ENCODE data around the gene ADTRP.
"Not testable (repeated sequence)": the region's sequence is repeated elsewhere in the genome, so short reads cannot be mapped to it uniquely, and the experiment has no call there.

ADTRP gene

GRCh38 chr6:11804135-11804534, 25.5 kb upstream of the ADTRP start:
- in situ Hi-C loops (cut with MboI; ENCODE audit: low sequenced_read_pairs), result no loop called here

DNA sequence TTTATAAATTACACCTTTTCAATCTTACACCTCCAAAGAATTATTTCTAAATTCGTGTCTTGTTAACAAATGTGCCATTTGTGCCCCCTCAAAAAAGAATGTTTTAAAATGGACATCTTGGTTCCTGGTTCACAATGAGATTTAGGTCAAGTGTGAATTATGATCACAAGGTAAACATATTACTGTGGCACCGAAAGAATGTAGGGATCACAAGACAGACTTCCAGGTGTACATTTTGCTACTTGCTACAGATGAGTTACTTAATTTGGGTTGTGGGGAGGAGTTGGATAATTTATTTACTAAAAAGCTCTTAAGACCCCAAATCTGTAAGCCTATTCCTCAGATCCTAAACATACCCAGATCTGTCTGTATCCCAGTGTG, 25.0 kb upstream of the ADTRP start:
- in situ Hi-C loops (cut with MboI; ENCODE audit: low sequenced_read_pairs), result no loop called here

DNA sequence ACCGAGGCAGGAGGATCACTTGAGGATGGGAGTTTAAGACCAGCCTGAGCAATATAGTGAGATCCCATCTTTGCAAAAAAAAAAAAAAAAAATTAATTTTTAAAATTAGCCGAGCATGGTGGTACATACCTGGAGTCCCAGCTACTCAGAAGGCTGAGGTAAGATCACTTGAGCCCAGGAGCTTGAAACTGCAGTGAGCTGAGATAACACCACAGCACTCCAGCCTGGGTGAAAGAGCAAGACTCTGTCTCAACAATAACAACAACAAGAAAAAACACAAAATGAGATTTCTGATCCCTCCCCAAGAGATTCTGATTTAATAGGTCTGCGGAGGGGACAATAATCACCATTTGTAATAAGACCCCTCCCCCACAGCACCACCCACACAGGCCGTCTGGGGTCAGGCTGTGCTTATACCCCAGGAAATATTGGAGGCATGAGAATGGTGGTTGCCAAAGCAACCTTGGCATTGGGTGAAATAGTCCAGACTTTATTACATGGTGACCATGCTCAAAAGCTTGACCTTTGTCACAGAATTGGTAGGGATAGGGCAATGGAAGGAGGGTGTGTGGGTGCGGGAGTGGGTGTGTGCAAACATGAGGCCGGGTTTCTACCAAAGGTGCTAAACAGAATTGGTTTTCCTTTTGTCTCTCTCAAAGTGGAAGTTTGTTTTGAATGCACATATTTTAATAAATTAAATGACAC, 24.4 kb upstream of the ADTRP start:
- in situ Hi-C loops (cut with MboI; ENCODE audit: low sequenced_read_pairs), result no loop called here

- in situ Hi-C loops (cut with MboI; ENCODE audit: low sequenced_read_pairs), result not testable (repeated sequence)
Measured at GRCh38 chr6:11800531-11800930, 21.9 kb upstream of the ADTRP start.

- in situ Hi-C loops (cut with MboI; ENCODE audit: low sequenced_read_pairs), result no loop called here
Measured at GRCh38 chr6:11798538-11798937, 19.9 kb upstream of the ADTRP start.

- in situ Hi-C loops (cut with MboI; ENCODE audit: low sequenced_read_pairs), result no loop called here
Measured at GRCh38 chr6:11798096-11798495, 19.5 kb upstream of the ADTRP start.

DNA sequence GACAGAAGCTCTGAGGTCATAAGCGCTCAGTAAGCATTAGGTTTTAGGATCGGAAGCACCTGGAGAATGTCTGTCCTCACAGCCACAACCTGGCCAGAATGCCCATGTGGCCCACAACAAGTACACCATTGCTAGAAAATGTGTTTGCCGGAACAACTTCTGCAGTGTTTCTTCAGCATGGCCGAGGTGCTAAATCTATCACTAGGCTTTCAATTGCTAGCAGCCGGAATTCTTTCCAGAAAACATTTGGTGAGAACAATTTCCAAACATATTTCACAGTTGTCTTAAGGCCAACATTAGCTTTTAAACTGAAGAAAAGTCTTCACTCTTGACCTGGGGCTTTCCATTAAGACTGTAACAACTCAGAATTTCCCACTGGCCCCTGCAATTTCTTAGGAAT, 18.2 kb upstream of the ADTRP start:
- in situ Hi-C loops (cut with MboI; ENCODE audit: low sequenced_read_pairs), result no loop called here

GRCh38 chr6:11795403-11795802, 16.8 kb upstream of the ADTRP start:
- in situ Hi-C loops (cut with MboI; ENCODE audit: low sequenced_read_pairs), result no loop called here

DNA sequence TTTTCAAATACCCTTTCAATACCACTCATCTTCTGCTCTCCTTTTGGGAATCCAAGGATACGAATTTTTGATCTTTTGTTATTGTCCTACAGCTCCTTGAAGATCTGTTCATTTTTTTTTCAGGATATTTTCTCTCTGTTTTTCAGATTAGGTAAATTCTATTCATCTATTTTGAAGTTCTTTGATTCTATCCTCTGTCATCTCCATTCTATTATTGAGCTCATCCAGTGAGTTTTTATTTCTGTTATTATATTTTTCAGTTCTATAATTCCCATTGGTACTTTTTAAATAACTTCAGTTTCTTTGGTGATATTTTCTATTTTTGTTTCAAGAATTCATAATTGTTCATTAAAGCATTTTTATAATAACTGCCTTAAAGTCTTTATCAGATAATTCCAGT, 14.7 kb upstream of the ADTRP start:
- in situ Hi-C loops (cut with MboI; ENCODE audit: low sequenced_read_pairs), result no loop called here

DNA sequence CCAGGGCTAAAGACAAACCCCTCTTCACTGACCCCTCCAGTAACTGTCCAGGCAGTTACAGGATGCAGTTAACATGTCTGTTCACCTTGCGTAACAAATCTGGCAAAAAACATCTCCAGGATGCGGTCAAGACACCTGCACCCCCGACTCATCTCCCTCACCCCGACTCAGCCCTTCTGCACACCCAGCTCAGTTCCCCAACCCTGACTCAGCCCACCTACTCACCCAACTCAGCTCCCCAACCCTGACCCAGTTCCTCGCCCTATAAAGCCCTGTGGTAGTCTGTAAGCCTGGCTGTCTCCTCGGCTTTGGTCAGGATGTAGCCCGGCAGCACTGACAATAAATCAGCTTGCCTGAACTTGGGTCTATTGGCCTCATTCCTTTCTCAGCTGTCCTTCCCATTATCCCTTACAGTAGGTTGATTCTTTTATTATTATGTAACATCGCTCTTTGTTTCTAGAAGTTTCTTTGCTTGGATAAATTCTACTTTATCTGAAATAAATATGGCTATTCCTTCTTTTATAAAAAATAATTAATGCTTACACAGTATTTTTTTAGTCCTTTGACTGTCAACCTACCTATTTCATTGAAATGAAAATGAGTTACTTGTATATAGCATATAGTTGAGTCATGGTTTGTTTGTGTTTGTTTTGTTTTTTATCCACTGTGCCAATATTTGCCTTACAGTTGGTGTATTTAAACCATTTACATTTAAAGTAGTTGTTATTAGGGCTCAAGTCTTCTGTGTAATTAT, 12.9 kb upstream of the ADTRP start:
- in situ Hi-C loops (cut with MboI; ENCODE audit: low sequenced_read_pairs), result no loop called here

DNA sequence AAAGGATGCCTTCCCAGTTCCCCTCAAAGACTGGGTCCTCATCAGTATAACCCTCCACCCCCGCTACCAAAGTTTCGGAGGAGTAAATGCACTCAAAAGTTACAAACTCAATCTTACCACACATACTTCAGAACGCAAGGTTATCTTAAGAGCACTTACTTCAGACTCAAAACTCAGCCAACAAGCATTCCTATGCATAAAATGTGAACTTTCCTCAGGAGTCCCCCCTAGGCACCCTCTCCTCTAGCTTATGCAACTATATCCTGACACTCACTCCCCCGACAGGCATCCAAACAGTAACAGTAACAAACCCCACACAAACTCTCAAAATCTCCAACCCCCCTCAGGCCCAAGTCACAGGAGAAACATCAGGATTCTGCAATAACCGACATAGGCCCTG, 11.1 kb upstream of the ADTRP start:
- in situ Hi-C loops (cut with MboI; ENCODE audit: low sequenced_read_pairs), result no loop called here

GRCh38 chr6:11788043-11788442, 9.4 kb upstream of the ADTRP start:
- in situ Hi-C loops (cut with MboI; ENCODE audit: low sequenced_read_pairs), result no loop called here

GRCh38 chr6:11785774-11786579, 7.4 kb upstream of the ADTRP start:
- in situ Hi-C loops (cut with MboI; ENCODE audit: low sequenced_read_pairs), result no loop called here

DNA sequence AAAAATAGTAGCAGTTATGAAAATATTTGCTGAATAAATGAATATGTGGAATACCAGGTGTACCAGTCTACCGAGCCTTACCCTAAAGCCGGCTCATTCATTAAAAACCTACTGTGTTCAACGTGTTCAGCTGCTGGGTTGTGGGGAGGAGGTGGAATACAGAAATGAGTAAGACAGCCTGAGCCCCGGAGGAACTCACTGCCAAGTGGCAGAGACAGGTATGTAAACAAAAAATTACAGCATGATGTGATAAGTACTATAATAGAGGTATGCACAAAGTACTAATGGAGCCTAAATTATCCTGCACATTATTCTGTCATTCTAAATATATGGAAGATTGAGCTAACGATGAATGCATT, 6.8 kb upstream of the ADTRP start:
- in situ Hi-C loops (cut with MboI; ENCODE audit: low sequenced_read_pairs), result no loop called here

GRCh38 chr6:11784341-11784740, 5.7 kb upstream of the ADTRP start:
- in situ Hi-C loops (cut with MboI; ENCODE audit: low sequenced_read_pairs), result no loop called here

DNA sequence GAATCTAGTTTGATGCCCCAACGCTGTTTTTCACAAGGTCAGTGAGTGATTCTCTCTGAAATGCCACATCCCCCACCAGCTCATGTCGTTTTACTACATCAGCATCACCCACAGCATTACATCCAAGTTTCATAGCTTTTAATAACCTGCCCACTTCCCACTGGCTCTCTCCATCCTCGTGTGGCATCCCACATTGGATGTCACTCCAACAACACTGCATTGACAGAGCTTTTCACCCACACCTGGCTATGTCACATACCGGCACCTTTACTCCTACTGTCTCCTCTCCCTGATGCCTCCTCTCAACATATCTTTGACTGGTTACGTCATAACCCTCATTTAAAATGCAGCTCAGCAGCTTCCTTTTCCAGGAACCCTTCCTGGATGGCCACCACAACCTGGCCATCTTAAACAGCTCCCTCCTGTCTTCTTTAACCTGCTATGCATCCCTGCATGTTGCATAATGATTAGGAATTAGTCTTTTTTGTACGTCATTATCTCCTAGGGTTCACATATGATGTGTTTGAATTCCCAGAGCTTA, 5.0 kb upstream of the ADTRP start:
- in situ Hi-C loops (cut with MboI; ENCODE audit: low sequenced_read_pairs), result no loop called here

GRCh38 chr6:11782524-11782923, 3.9 kb upstream of the ADTRP start:
- in situ Hi-C loops (cut with MboI; ENCODE audit: low sequenced_read_pairs), result no loop called here

- in situ Hi-C loops (cut with MboI; ENCODE audit: low sequenced_read_pairs), result no loop called here
Measured at GRCh38 chr6:11780097-11780428, 1.5 kb upstream of the ADTRP start.

DNA sequence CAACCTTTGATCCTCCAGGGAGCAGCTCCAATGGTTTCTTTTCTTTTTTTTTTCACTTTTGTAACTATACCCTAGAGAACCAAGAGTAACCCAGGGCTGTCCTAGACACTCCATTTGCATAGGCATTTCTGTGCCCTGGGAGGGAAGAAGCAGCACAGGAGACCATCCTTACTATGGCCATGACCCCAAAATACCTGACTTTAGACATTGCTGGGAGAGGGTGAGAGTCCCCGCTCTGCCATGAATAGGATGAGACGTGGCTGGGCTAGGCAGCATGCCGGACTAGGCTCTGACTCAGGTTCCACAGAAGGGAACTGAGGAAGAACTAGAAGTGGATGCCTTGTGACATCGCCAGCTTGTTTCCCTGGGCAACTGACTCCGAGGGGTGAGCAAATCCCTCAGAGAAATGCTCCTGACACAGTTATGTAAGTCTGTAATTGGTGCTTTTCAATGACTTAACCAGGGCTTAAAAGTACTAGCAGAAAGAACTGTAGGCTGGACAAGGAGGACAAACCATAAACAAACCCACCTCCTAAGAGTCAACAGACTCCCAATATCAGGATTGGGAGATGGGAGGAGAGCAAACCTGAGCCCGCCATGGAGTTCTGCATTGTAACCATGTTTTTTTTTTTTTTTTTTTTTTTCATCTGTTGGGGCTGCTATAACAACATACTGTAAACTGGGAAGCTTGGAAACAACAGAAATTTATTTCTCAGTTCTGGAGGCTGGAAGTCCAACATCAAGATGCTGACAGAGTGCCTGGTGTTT, 910 bp upstream of the ADTRP start:
- in situ Hi-C loops (cut with MboI; ENCODE audit: low sequenced_read_pairs), result no loop called here

GRCh38 chr6:11778036-11778435, 567 bp downstream of the ADTRP start:
- in situ Hi-C loops (cut with MboI; ENCODE audit: low sequenced_read_pairs), result no loop called here

DNA sequence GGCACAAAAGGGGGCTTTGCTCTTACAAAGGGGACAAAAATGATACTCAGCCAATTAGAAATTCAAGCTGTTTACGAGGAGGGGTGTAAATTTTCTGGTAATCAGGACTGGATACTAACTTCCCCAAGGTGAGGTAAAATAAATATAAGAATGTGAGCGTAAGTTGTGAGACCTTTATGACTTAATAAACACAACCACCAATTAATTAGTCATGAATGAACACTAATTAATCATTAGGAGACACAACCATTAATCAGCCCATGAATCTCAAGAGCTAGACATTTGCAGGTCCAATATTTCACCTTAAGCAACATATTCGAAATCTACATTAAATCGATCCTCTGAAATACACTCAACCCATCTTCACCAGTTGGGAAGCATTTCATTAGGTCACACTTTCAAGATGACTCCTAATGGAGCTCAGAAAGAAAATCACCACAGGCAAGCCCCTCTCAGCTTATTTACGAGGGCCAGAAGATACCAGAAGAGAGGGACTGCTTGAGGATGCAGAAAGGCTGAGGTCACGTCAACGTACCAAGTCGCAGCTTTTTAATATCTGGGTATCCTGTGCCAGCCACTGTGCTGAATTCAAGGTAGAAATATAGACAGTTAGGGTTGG, 2.7 kb downstream of the ADTRP start:
- in situ Hi-C loops (cut with MboI; ENCODE audit: low sequenced_read_pairs), result no loop called here

All from hTERT RPE-1 (cell line).